Immature natural killer cell (primary cell): Measurements from ENCODE around the gene FBXL16. TPM values are rescaled to one million over a fixed set of nuclear protein-coding genes. Genes with fewer than 3 reads are reported as not detected.
"Not testable (repeated sequence)": the region's sequence is repeated elsewhere in the genome, so short reads cannot be mapped to it uniquely, and the experiment has no call there.

Source experiments
- DNase-seq, 3 donors: peaks; one replicate each; pipeline ENCODE4 v3.0.0; 2022; ENCODE audit warnings: mixed read lengths in 1 of 3
- H3K27ac Mint-ChIP-seq, 6 donors: one replicate each; pipeline ENCODE4 v1.8.0; 2020; ENCODE audit warnings: mixed read lengths in 6 of 6, mild to moderate bottlenecking in 5 of 6, inconsistent platforms in 4 of 6, moderate library complexity in 3 of 6
- H3K27me3 Mint-ChIP-seq, 3 donors: one replicate each; pipeline ENCODE4 v1.8.0; 2020 to 2021; ENCODE audit warnings: low read depth in 3 of 3, mild to moderate bottlenecking in 3 of 3, mixed read lengths in 3 of 3, moderate library complexity in 3 of 3, inconsistent platforms in 1 of 3
- H3K36me3 Mint-ChIP-seq, 3 donors: one replicate each; pipeline ENCODE4 v1.8.0; 2020; ENCODE audit warnings: mixed read lengths in 3 of 3, inconsistent platforms in 2 of 3, mild to moderate bottlenecking in 2 of 3
- H3K4me1 Mint-ChIP-seq, 2 donors: one replicate each; pipeline ENCODE4 v1.8.0; 2020; ENCODE audit warnings: inconsistent platforms in 2 of 2, mild to moderate bottlenecking in 2 of 2, mixed read lengths in 2 of 2, moderate library complexity in 1 of 2
- H3K4me3 Mint-ChIP-seq, 5 donors: one replicate each; pipeline ENCODE4 v1.8.0; 2020; ENCODE audit warnings: mild to moderate bottlenecking in 5 of 5, mixed read lengths in 5 of 5, inconsistent platforms in 3 of 5, moderate library complexity in 3 of 5
- H3K9me3 Mint-ChIP-seq, 6 donors: one replicate each; pipeline ENCODE4 v1.8.0; 2020; ENCODE audit warnings: mild to moderate bottlenecking in 6 of 6, mixed read lengths in 6 of 6, inconsistent platforms in 4 of 6, moderate library complexity in 3 of 6
- polyA plus RNA-seq, 3 donors: library from polyadenylated mRNA; unstranded; fragments of 300-500 nt; fragmentation: Illumina TruSeq; gene quantifications; one replicate each; pipeline ENCODE4 v1.2.3, GENCODE V29; 2021

The FBXL16 gene
- polyA plus RNA-seq = under 1 TPM in 1 of 3 donors, not detected in 2; 0.20 TPM

GRCh38 chr16:705431-706188 lies at the start of gene FBXL16:
TSS of gene FBXL16 (minus strand) at chr16:705801. CDS start at chr16:697405, 8,396 bp downstream.
- Mint-ChIP-seq H3K4me3 (no peak within 1 kb of the TSS), H3K27me3 (peaks cover 3 to 17% (median 12%) of the 10 kb centered on the region in 3 donors), H3K9me3 (peaks cover 0 to 1% (median 0%) of the 10 kb centered on the region in 6 donors), H3K36me3 (no peaks in the 10 kb centered on the region), H3K27ac (no peak within 1 kb of the TSS), H3K4me1 (no peaks in the 10 kb centered on the region)
- no peak for DNase-seq

DNA sequence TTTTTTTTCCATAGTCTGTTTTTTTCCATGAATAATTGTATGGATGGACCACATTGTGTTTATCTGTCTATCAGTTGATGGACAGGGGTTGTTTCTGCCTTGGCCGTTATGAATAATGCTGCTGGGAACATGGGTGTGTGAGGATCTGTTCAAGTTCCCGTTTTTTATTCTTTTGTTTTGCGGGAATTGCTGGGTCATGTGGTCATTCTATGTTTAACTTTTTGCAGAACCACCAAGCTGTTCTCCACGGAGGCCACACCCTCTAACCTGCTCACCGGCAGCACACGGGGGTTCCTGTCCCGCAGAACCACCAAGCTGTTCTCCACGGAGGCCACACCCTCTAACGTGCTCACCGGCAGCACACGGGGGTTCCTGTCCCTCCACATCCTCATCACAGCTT lies 49.1 kb upstream of the FBXL16 start:
- Mint-ChIP-seq H3K9me3 (no peaks in the 10 kb centered on the region), H3K27ac (no peak overlapping the region), H3K4me1 (no peaks in the 10 kb centered on the region)

DNA sequence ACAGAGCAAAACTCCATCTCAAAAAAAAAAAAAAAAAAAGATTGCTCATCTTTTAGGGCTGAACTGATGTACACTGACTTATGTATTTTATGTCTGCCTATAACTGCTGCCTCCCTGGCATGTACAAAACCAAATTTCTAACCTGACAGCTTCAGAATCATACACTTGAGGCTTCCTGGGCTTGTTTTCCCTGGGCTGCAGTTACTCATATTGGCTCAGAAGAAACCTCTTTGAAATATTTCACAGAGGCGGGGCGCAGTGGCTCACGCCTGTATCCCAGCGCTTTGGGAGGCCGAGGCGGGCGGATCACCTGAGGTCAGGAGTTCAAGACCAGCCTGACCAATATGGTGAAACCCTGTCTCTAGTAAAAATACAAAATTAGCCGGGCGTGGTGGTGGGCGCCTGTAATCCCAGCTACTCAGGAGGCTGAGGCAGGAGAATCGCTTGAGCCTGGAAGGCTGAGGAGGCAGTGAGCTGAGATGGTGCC lies 48.6 kb upstream of the FBXL16 start:
- H3K27ac Mint-ChIP-seq, H3K9me3 Mint-ChIP-seq, H3K4me3 Mint-ChIP-seq, H3K36me3 Mint-ChIP-seq, H3K4me1 Mint-ChIP-seq, DNase-seq, H3K27me3 Mint-ChIP-seq: not testable (repeated sequence)

More for the DNA sequence above, 49.1 kb upstream of the FBXL16 start:
- peaks cover 0 to 5% (median 0%) of the 10 kb centered on the region in 3 donors for H3K27me3 Mint-ChIP-seq
- no peak for DNase-seq
- H3K4me3 Mint-ChIP-seq = no peak overlapping the region
- H3K36me3 Mint-ChIP-seq = no peaks in the 10 kb centered on the region

GRCh38 chr16:752007-752312 lies 46.4 kb upstream of the FBXL16 start:
- Mint-ChIP-seq H3K36me3 (no peaks in the 10 kb centered on the region), H3K27ac (no peak overlapping the region), H3K4me1 (no peaks in the 10 kb centered on the region), H3K9me3 (no peaks in the 10 kb centered on the region), H3K27me3 (peaks cover 0 to 5% (median 0%) of the 10 kb centered on the region in 3 donors), H3K4me3 (no peak overlapping the region)
- no peak for DNase-seq

GRCh38 chr16:751152-752006 lies 45.8 kb upstream of the FBXL16 start:
- H3K27me3 Mint-ChIP-seq = peaks cover 0 to 5% (median 2%) of the 10 kb centered on the region in 3 donors
- no peaks in the 10 kb centered on the region for H3K4me1 Mint-ChIP-seq
- no peaks in the 10 kb centered on the region for H3K36me3 Mint-ChIP-seq
- H3K27ac Mint-ChIP-seq = no peak overlapping the region
- no peaks in the 10 kb centered on the region for H3K9me3 Mint-ChIP-seq
- no peak overlapping the region for H3K4me3 Mint-ChIP-seq
- DNase-seq = no peak

GRCh38 chr16:750485-750884 lies 44.9 kb upstream of the FBXL16 start:
- H3K9me3 Mint-ChIP-seq = no peaks in the 10 kb centered on the region
- no peak for DNase-seq
- H3K36me3 Mint-ChIP-seq = no peaks in the 10 kb centered on the region
- no peaks in the 10 kb centered on the region for H3K4me1 Mint-ChIP-seq
- peaks cover 0 to 5% (median 2%) of the 10 kb centered on the region in 3 donors for H3K27me3 Mint-ChIP-seq
- H3K4me3 Mint-ChIP-seq = no peak overlapping the region
- no peak overlapping the region for H3K27ac Mint-ChIP-seq

GRCh38 chr16:749010-749409 lies 43.4 kb upstream of the FBXL16 start:
- no peak overlapping the region for H3K4me3 Mint-ChIP-seq
- H3K27ac Mint-ChIP-seq = no peak overlapping the region
- no peaks in the 10 kb centered on the region for H3K36me3 Mint-ChIP-seq
- no peaks in the 10 kb centered on the region for H3K9me3 Mint-ChIP-seq
- no peaks in the 10 kb centered on the region for H3K4me1 Mint-ChIP-seq
- no peak for DNase-seq
- H3K27me3 Mint-ChIP-seq = peaks cover 0 to 5% (median 2%) of the 10 kb centered on the region in 3 donors

- H3K36me3 Mint-ChIP-seq = no peaks in the 10 kb centered on the region
- H3K4me3 Mint-ChIP-seq = no peak overlapping the region
- no peak for DNase-seq
- H3K27me3 Mint-ChIP-seq = peaks cover 0 to 4% (median 2%) of the 10 kb centered on the region in 3 donors
- H3K4me1 Mint-ChIP-seq = no peaks in the 10 kb centered on the region
- H3K27ac Mint-ChIP-seq = no peak overlapping the region
- H3K9me3 Mint-ChIP-seq = no peaks in the 10 kb centered on the region
Measured at GRCh38 chr16:747978-748746, 42.6 kb upstream of the FBXL16 start.

- Mint-ChIP-seq H3K4me1 (peaks cover 0 to 1% of the 10 kb centered on the region in 2 donors), H3K9me3 (no peaks in the 10 kb centered on the region), H3K27me3 (peaks cover 0 to 3% (median 2%) of the 10 kb centered on the region in 3 donors), H3K4me3 (no peak overlapping the region), H3K27ac (no peak overlapping the region), H3K36me3 (no peaks in the 10 kb centered on the region)
- no peak for DNase-seq
Measured at GRCh38 chr16:746637-747036, 41.0 kb upstream of the FBXL16 start.

DNA sequence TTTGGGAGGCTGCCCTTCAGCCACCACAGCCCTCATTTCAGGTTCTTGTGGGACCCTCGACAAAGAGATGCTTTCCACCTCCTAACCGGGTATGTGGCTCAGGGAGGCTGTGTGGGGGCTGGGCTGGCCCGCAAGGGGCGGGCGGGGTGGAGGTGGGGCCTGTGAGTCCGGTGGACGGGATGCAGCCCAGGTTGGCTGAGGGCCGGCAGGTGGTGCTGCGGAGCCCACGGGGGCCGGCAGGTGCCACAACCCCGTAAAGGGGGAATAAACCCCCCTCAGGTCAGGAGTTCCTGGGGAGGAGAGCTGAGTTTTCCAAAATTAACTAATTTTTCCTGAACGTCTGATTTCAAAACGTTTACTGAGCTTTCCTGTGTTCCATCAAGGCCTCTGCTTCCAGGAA lies 40.1 kb upstream of the FBXL16 start:
- Mint-ChIP-seq H3K9me3 (no peaks in the 10 kb centered on the region), H3K4me3 (no peak overlapping the region), H3K36me3 (no peaks in the 10 kb centered on the region), H3K4me1 (peaks cover 0 to 3% of the 10 kb centered on the region in 2 donors), H3K27ac (no peak overlapping the region), H3K27me3 (peaks cover 0 to 2% (median 0%) of the 10 kb centered on the region in 3 donors)
- DNase-seq = no peak

- Mint-ChIP-seq H3K27ac (no peak overlapping the region), H3K4me3 (no peak overlapping the region), H3K27me3 (peaks cover 0 to 2% (median 0%) of the 10 kb centered on the region in 3 donors), H3K4me1 (peaks cover 8 to 13% of the 10 kb centered on the region in 2 donors), H3K36me3 (no peaks in the 10 kb centered on the region), H3K9me3 (no peaks in the 10 kb centered on the region)
- no peak for DNase-seq
Measured at GRCh38 chr16:743794-744500, 38.3 kb upstream of the FBXL16 start.

- not testable (repeated sequence) for H3K4me3 Mint-ChIP-seq, H3K27me3 Mint-ChIP-seq, H3K36me3 Mint-ChIP-seq, DNase-seq, H3K27ac Mint-ChIP-seq, H3K9me3 Mint-ChIP-seq
- peaks cover 8 to 15% of the 10 kb centered on the region in 2 donors for H3K4me1 Mint-ChIP-seq
Measured at GRCh38 chr16:742894-743293, 37.3 kb upstream of the FBXL16 start.

DNA sequence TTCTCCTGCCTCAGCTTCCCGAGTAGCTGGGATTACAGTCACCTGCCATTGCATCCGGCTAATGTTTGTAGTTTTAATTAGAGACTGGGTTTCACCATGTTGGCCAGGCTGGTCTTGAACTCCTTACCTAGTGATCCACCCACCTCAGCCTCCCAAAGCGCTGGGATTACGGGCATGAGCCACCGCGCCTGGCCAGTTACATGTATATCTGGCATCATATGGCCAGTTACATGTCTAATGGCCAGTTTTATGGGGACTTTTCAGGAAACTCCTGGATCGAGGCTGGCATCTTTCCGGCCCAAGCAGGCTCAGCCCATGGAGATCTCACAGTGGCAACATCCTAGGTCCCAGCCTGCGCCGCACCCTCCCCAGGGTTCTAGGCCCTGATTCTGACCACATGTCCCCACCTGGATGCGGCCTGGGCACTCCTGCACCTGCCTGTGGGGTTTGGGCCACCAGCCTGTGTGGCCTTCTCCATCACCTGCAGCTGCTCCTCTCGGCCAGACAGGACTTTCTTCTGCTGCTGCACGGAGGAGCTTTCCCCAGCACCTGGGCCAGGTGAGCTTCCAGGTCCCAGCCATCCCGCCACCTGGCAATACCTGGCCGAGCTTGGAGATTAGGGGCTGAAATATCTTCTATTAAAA lies 36.5 kb upstream of the FBXL16 start:
- H3K36me3 Mint-ChIP-seq = no peaks in the 10 kb centered on the region
- no peak for DNase-seq
- H3K9me3 Mint-ChIP-seq = no peaks in the 10 kb centered on the region
- H3K27ac Mint-ChIP-seq = no peak overlapping the region
- H3K4me3 Mint-ChIP-seq = peak overlapping the region; percentile 45 to 67 (median 63)
- peaks cover 8 to 15% of the 10 kb centered on the region in 2 donors for H3K4me1 Mint-ChIP-seq
- peaks cover 0 to 6% (median 1%) of the 10 kb centered on the region in 3 donors for H3K27me3 Mint-ChIP-seq
